Astrocyte (in vitro differentiated cells and primary cell): ENCODE data around the gene JPH4. TPM values are rescaled to one million over a fixed set of nuclear protein-coding genes. Genes with fewer than 3 reads are reported as not detected.

Source experiments
- DNase-seq: peaks from one replicate; pipeline ENCODE4 v3.0.0-alpha.2; 2010; ENCODE audit warnings: low read depth
- FAIRE-seq: peaks from 2 replicates; lab custom pipeline; 2011; peaks lifted over from hg19 to GRCh38; lab: Jason Lieb, UNC
- H2AFZ ChIP-seq: 2 replicates; pipeline ENCODE4 v1.6.0; 2012; ENCODE audit warnings: low read depth, low read length, inconsistent platforms
- H3K27ac ChIP-seq: 2 replicates; pipeline ENCODE4 v1.5.1; 2011; ENCODE audit warnings: low read depth, low read length, inconsistent platforms
- H3K27me3 ChIP-seq: 2 replicates; pipeline ENCODE4 v1.6.0; 2011; ENCODE audit warnings: low read length, inconsistent platforms; ENCODE audit not compliant: insufficient read depth
- H3K36me3 ChIP-seq: 2 replicates; pipeline ENCODE4 v1.5.1; 2011; ENCODE audit warnings: low read length, inconsistent platforms; ENCODE audit not compliant: insufficient read depth
- H3K4me1 ChIP-seq: 2 replicates; pipeline ENCODE4 v1.5.1; 2011; ENCODE audit warnings: low read length, inconsistent platforms; ENCODE audit not compliant: insufficient read depth
- H3K4me2 ChIP-seq: 2 replicates; pipeline ENCODE4 v1.6.0; 2012; ENCODE audit warnings: low read length, inconsistent platforms
- H3K4me3 ChIP-seq: 2 replicates; pipeline ENCODE4 v1.5.1; 2011; ENCODE audit warnings: low read depth, mild to moderate bottlenecking, low read length, inconsistent platforms; ENCODE audit not compliant: insufficient read depth
- H3K79me2 ChIP-seq: 2 replicates; pipeline ENCODE4 v1.6.0; 2012; ENCODE audit warnings: mild to moderate bottlenecking, low read length, inconsistent platforms; ENCODE audit not compliant: insufficient read depth
- H3K9ac ChIP-seq: 2 replicates; pipeline ENCODE4 v1.6.0; 2012; ENCODE audit warnings: mild to moderate bottlenecking, low read length, inconsistent platforms
- H3K9me3 ChIP-seq: 2 replicates; pipeline ENCODE4 v1.5.1; 2012; ENCODE audit warnings: low read depth, mild to moderate bottlenecking, low read length, inconsistent platforms; ENCODE audit not compliant: insufficient read depth
- H4K20me1 ChIP-seq: 2 replicates; pipeline ENCODE4 v1.6.0; 2012; ENCODE audit warnings: low read length, inconsistent platforms; ENCODE audit not compliant: insufficient read depth
- H3K27ac Mint-ChIP-seq: one replicate; pipeline ENCODE4 v1.8.0; 2021; ENCODE audit warnings: mild to moderate bottlenecking, mixed read lengths; ENCODE audit not compliant: unreplicated experiment
- H3K27me3 Mint-ChIP-seq: one replicate; pipeline ENCODE4 v1.8.0; 2021; ENCODE audit warnings: low read depth, mixed read lengths; ENCODE audit not compliant: unreplicated experiment
- H3K36me3 Mint-ChIP-seq: one replicate; pipeline ENCODE4 v1.8.0; 2021; ENCODE audit warnings: low read depth, mixed read lengths; ENCODE audit not compliant: unreplicated experiment
- H3K4me1 Mint-ChIP-seq: one replicate; pipeline ENCODE4 v1.8.0; 2021; ENCODE audit warnings: low read depth, mixed read lengths; ENCODE audit not compliant: unreplicated experiment
- H3K4me3 Mint-ChIP-seq: one replicate; pipeline ENCODE4 v1.8.0; 2021; ENCODE audit warnings: mild to moderate bottlenecking, moderate library complexity, mixed read lengths; ENCODE audit not compliant: unreplicated experiment
- H3K9me3 Mint-ChIP-seq: one replicate; pipeline ENCODE4 v1.8.0; 2021; ENCODE audit warnings: mild to moderate bottlenecking, mixed read lengths; ENCODE audit not compliant: unreplicated experiment
- EZH2 ChIP-seq: IDR thresholded peaks from 2 replicates; pipeline ENCODE4 v1.6.1; 2012; ENCODE audit warnings: mild to moderate bottlenecking, low read length, inconsistent platforms; ENCODE audit not compliant: insufficient read depth
- total RNA-seq: library from RNA; stranded (reverse); gene quantifications from 2 replicates; pipeline ENCODE4 v1.2.1, GENCODE V29; 2021
- TF ChIP-seq, protein P1 (sequence below): IDR thresholded peaks from 2 replicates; pipeline ENCODE4 v1.5.1; 2011; ENCODE audit warnings: low read depth, mild to moderate bottlenecking, inconsistent platforms, low read length, moderate library complexity; ENCODE audit not compliant: insufficient read depth

JPH4 gene
- total RNA-seq, 1 donor from 2014 or later, result 1.1 TPM

DNA sequence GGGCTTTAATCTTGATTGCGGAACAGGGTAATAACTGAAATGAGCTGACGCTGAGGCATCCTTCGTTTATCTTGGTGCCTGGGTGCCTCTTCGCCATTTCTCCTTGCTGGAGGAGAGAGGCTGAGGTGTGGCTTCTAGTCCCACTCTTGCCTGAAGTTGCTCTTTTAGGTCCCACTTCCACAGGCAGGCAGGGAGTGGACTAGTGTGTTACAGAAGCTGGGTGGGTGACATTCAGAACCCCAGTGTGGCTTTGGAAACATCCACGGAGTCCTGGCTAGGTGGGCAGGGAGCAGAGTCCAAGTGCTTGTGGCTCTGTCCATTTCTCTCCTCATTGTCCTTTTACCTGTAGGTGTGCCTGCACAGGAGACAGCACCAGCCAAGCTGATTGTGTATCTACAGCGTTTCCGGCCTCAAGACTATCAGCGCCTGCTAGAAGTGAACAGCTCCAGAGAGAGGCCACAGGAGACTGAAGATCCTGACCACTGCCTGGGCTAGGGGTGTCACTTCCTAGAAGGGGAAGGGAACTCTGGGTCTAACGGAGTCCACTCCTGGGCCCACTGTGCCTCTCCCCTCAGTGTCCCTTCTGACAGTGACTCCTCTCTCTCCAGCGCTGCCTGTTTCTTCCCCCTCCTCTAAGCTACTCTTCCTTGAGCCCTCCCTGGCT is 20.1 kb downstream of the JPH4 start:
- Mint-ChIP-seq H3K36me3 (peaks cover 7% of the 10 kb centered on the region), H3K4me1 (peaks cover 22% of the 10 kb centered on the region), H3K9me3 (no peaks in the 10 kb centered on the region), H3K27me3 (no peaks in the 10 kb centered on the region), H3K27ac (peak overlapping the region; percentile 53), H3K4me3 (peak overlapping the region; percentile 93)
- TF ChIP-seq, protein P1, sequence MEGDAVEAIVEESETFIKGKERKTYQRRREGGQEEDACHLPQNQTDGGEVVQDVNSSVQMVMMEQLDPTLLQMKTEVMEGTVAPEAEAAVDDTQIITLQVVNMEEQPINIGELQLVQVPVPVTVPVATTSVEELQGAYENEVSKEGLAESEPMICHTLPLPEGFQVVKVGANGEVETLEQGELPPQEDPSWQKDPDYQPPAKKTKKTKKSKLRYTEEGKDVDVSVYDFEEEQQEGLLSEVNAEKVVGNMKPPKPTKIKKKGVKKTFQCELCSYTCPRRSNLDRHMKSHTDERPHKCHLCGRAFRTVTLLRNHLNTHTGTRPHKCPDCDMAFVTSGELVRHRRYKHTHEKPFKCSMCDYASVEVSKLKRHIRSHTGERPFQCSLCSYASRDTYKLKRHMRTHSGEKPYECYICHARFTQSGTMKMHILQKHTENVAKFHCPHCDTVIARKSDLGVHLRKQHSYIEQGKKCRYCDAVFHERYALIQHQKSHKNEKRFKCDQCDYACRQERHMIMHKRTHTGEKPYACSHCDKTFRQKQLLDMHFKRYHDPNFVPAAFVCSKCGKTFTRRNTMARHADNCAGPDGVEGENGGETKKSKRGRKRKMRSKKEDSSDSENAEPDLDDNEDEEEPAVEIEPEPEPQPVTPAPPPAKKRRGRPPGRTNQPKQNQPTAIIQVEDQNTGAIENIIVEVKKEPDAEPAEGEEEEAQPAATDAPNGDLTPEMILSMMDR, result no peak
- no peak for TF ChIP-seq EZH2
- Histone ChIP-seq H3K9ac (peak overlapping the region; percentile 25), H3K36me3 (peaks cover 3% of the 10 kb centered on the region), H3K4me2 (no peak overlapping the region), H3K27me3 (no peaks in the 10 kb centered on the region), H3K27ac (no peak overlapping the region), H2AFZ (no peak overlapping the region), H3K4me3 (no peak overlapping the region), H4K20me1 (peaks cover 3% of the 10 kb centered on the region), H3K4me1 (peaks cover 8% of the 10 kb centered on the region), H3K9me3 (no peaks in the 10 kb centered on the region), H3K79me2 (peaks cover 16% of the 10 kb centered on the region)
- DNase-seq (no peak), FAIRE-seq (no peak)

DNA sequence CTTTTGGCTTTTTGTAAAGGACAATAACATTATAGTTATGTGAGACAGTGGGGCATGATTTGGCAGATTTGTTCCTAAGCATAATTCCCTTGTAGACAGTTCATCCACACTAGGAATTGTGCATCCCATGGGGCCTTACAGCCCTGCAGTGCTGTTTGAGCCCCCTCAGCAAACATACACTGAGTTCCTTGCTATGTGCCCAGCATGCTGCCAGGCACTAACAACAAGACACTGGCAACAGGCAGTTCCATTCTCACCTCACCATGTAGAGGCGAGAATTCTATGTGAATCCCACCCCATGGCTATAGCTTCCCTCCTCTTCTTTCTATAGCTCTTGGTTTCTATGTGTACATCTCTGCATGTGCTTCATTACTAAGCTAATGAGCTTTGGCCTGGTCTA is 20.6 kb downstream of the JPH4 start:
- Histone ChIP-seq H3K4me1 (peaks cover 8% of the 10 kb centered on the region), H3K4me2 (peak overlapping the region; percentile 89), H3K36me3 (peaks cover 3% of the 10 kb centered on the region), H4K20me1 (peaks cover 3% of the 10 kb centered on the region), H3K4me3 (no peak overlapping the region), H3K27me3 (no peaks in the 10 kb centered on the region), H3K9me3 (no peaks in the 10 kb centered on the region), H3K9ac (peak overlapping the region; percentile 25), H3K79me2 (peaks cover 16% of the 10 kb centered on the region), H3K27ac (no peak overlapping the region), H2AFZ (no peak overlapping the region)
- Mint-ChIP-seq H3K4me1 (peaks cover 22% of the 10 kb centered on the region), H3K36me3 (peaks cover 7% of the 10 kb centered on the region), H3K4me3 (peak overlapping the region; percentile 93), H3K9me3 (no peaks in the 10 kb centered on the region), H3K27ac (peak overlapping the region; percentile 53), H3K27me3 (no peaks in the 10 kb centered on the region)
- FAIRE-seq, result no peak
- DNase-seq, result no peak
- no peak for TF ChIP-seq EZH2

DNA sequence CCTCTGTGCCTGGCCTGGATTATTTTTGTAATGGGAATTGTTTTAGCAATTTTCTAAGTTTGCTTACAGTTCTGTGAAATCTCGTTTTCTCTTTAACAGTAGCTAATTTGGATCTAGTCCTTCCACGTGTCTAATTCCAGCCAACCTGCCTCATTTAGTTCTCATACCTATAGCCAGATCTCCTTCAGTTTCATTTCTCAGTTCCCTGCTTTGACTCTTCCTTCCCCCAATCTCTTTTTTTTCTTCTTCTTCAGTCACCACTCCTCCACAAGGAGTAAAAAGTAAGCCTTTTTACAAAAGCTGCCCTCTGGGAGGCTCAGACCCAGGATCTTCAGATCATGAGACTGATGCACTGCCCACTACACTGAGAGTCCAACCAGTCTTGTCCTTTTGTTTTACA is 21.1 kb downstream of the JPH4 start:
- Mint-ChIP-seq H3K4me1 (peaks cover 22% of the 10 kb centered on the region), H3K9me3 (no peaks in the 10 kb centered on the region), H3K36me3 (peaks cover 7% of the 10 kb centered on the region), H3K4me3 (peak overlapping the region; percentile 93), H3K27ac (peak overlapping the region; percentile 15), H3K27me3 (no peaks in the 10 kb centered on the region)
- H3K9me3 ChIP-seq, result no peaks in the 10 kb centered on the region
- peak overlapping the region; percentile 89 for H3K4me2 ChIP-seq
- H3K36me3 ChIP-seq, result peaks cover 3% of the 10 kb centered on the region
- no peak overlapping the region for H3K27ac ChIP-seq
- H3K79me2 ChIP-seq, result peaks cover 16% of the 10 kb centered on the region
- FAIRE-seq, result no peak
- TF ChIP-seq, protein P1, result no peak
- TF ChIP-seq EZH2, result no peak
- H3K9ac ChIP-seq, result peak overlapping the region; percentile 25
- no peak overlapping the region for H3K4me3 ChIP-seq
- peaks cover 8% of the 10 kb centered on the region for H3K4me1 ChIP-seq
- H3K27me3 ChIP-seq, result no peaks in the 10 kb centered on the region
- H4K20me1 ChIP-seq, result peaks cover 3% of the 10 kb centered on the region
- no peak for DNase-seq
- no peak overlapping the region for H2AFZ ChIP-seq
